ENCODE results near the gene RASA4B.
A peak's percentile ranks its signal among the peaks of the same experiment; 100 is the strongest.
"Not testable (repeated sequence)": the region's sequence is repeated elsewhere in the genome, so short reads cannot be mapped to it uniquely, and the experiment has no call there.

RASA4B gene

DNA sequence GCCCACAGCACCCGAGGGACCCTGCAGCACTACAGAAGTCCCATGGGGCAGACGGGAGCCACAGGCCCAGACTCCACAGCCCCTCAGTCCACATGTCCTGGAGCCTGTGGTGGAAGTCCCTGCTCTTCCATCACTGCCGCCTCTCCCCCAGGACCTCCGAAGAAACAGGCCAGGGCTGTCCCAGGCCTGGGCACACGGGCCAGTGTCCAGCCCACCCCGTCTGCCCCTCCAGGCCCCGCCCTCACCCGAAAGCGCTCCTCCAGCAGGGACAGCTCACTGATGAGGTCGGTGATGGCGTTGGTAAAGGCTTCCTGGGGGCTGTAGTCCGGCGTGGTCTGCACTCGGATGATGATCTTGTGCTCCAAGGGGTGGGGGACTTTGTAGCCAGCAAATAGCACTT lies 43.5 kb downstream of the RASA4B start:
- not testable (repeated sequence) for DNase-seq (ENCODE audit: low spot score)

- no peak for DNase-seq (ENCODE audit: low spot score)
Observed at GRCh38 chr7:102473271-102473991, 44.1 kb downstream of the RASA4B start.

DNA sequence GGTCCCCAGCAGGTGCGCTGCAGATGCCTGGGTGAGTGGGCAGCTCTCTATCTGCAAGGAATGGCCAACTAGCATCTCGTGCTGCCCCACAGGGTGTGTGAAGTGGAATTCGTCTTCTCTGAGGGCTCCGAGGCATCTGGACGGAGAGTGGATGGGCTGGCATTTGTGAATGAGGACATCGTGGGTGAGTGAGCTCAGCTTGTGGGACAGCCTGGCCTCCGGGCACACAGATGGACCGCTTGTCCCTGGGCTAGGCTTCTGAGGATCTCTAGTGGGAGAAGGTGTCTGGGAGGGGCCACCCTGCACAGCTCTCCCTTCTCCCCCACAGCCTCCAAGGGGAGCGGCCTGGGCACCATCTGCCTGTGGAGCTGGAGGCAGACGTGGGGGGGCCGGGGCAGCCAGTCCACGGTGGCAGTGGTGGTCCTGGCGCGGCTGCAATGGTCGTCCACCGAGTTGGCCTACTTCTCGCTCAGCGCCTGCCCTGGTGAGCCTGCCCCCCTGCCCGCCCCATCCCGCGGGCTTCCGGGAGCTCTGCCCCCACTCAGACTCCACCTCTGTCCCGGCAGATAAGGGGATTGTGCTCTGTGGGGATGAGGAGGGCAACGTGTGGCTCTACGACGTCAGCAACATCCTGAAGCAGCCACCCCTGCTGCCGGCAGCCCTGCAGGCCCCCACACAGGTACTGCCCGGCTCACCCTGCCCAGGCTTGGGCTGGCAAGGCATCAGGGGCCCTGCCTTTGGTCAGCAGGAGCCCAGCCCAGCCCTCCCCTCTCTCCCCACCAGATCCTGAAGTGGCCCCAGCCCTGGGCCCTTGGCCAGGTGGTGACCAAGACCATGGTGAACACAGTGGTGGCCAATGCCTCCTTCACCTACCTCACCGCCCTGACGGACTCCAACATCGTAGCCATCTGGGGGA lies 45.2 kb downstream of the RASA4B start:
- DNase-seq (ENCODE audit: low spot score): no peak

- no peak for DNase-seq (ENCODE audit: low spot score)
Observed at GRCh38 chr7:102471791-102472125, 45.8 kb downstream of the RASA4B start.

GRCh38 chr7:102469972-102470825 lies 47.4 kb downstream of the RASA4B start:
- no peak for DNase-seq (ENCODE audit: low spot score)

GRCh38 chr7:102469351-102469971 lies 48.1 kb downstream of the RASA4B start:
- DNase-seq (ENCODE audit: low spot score): no peak

DNA sequence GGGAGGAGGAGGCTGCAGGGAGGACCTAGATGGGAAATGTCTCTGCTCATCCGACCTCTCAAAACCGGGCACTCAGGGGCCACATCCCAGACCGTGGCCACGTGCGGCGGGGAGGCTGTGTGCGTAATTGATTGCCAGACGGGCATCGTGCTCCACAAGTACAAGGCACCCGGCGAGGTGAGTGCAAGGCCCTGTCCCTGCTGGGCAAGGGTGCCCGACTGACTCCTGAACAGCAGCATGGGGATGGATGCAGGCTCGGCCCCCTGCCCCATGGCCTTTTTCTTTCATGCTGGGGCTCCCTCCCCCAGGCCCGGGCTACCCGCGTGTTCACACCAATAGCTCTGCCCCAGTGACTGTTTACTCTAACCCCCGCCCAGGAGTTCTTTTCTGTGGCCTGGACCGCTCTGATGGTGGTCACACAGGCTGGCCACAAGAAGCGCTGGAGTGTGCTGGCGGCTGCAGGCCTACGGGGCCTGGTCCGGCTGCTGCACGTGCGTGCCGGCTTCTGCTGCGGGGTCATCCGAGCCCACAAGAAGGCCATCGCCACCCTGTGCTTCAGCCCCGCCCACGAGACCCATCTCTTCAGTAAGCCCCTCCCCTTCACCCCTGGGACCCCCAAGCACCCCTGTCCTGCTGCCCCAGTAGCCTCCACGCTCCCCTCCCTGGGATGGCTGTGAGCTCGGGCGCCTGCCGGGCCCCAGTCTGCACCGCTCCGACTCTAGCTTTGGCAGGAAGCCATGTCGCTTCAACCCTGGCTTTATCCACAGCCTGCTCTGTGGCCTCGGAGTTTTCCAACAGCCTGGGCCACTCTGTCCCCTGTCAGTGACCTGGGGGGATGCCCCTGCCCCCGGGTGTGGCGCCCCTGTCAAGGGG lies 48.9 kb downstream of the RASA4B start:
- no peak for DNase-seq (ENCODE audit: low spot score)

DNA sequence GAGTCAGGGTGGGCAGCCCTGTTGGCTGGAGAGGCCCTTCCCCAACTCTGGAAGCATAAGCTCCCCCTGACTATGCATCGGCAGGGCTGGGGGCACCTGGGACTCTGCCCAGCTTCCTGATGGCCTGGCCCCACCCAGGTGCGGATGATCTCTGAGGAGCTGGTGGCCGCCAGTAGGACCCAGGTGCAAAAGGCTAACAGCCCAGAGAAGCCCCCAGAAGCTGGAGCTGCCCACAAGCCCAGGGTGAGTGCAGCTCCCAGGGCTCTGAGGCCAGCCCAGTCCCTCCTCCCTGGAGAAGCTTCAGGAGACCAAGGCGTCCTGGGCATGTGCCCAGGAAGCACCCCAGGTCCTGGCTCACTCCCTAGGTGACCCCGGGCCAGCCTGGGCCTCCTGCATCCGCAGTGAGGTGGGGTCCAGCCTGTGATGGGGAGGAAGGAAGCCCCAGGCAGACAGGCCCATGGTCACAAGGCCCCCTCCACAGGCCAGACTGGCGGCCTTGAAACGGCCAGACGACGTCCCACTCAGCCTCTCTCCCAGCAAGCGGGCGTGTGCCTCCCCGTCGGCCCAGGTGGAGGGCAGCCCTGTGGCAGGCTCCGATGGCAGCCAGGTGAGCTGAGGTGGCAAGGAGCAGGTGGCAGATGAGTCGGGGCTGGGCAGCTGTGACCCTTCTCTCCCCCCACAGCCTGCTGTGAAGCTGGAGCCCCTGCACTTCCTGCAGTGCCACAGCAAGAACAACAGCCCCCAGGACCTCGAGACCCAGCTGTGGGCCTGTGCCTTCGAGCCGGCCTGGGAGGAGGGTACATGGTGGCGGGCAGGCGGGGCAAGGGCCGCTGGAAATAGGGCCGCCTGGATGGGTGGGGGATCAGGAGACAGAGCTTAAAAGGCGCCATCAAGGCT lies 49.7 kb downstream of the RASA4B start:
- no peak for DNase-seq (ENCODE audit: low spot score)

GRCh38 chr7:102466097-102466496 lies 51.5 kb downstream of the RASA4B start:
- no peak for DNase-seq (ENCODE audit: low spot score)

- peak; percentile 92 for DNase-seq (ENCODE audit: low spot score)
Observed at GRCh38 chr7:102464577-102465280, 52.8 kb downstream of the RASA4B start, which contains the start of the genes ALKBH4 and LRWD1. Gene ALKBH4 (minus strand): TSS chr7:102464863. CDS start chr7:102464836, 27 bp downstream. Gene LRWD1 (plus strand): TSS chr7:102464984. CDS start chr7:102465081, 97 bp downstream.

DNA sequence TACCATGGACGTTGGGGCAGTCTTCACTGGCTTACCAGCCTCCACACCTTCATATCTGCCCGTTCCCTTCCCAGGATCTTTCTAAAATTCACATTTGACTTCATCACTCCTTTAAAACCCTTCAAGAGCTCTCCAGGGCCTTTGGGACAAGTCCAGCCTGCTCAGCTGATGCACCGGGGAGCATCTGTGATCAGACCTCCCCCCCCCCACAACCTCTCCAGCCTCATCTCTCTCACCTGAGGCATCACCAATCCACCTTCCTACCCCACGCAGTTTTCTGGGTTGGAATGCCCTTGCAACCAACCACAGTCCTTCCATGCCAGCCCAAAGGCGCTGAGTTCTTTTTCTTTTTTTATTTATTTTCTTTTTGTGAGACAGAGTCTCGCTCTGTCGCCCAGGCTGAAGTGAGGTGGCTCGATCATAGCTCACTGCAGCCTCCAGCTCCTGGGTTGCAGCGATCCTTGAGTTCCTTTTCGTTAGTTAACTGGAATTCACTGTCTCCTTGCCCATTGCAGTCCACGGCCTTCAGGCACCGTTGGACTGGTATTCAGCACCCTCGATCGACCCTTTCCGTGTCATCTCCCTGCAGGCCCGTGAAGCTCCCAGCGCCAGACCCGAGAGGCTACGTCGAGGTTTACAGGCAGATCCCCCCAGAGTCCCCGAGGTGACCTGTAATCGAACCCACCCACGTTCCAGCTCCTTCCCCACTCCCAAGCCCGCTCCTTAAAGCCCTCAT lies 53.6 kb downstream of the RASA4B start:
- peak; percentile 52 for DNase-seq (ENCODE audit: low spot score)

DNA sequence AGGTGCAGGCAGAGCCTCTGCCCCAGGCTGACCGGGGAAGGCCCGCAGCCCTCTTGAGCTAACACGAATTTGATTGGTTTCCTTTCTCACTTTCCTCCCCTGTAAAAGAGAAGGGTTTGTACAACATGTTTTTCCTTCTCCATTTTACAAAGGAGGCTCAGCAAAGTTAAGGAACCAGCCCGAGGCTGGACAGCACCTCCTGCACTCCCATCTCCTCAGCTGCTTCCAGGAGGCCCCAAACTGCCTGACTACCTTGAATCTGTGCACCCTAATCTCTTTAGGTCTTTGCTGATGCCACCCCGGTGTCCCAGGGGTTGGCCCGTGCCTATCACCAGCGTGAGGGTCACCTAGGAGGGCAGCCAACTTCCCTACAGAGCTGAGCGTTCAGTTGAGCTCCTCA lies 57.1 kb downstream of the RASA4B start:
- no peak for DNase-seq (ENCODE audit: low spot score)

DNA sequence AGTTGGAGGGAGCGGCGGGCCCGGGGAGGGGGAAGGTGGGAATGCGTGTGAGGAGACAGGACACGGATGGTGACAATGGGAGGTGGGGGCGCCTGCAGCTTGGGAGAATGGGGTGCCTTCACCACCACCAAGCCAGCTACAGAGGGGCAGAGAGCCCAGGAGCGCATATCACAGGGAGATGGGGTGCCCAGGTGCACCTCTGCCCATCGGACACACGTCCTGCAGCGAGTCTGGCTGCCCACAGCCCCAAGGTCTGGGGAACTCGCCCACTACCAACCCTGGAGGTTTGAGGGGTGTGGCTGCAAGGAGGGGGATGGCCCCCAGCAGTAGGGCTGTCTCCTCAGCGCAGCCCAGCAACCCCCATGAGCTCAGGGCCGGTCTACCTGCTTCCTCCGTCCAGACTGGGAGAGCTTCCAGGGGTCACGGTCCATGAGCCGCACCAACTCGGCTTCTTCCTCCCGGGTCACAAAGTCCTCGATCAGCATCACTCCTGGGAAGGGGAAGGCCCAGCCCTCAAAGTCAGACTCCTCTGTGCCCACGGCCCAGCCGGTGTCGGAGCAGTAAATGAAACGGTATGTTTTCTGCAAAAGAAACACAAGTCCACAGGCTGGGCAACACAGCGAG lies 58.2 kb downstream of the RASA4B start:
- DNase-seq (ENCODE audit: low spot score): no peak

DNA sequence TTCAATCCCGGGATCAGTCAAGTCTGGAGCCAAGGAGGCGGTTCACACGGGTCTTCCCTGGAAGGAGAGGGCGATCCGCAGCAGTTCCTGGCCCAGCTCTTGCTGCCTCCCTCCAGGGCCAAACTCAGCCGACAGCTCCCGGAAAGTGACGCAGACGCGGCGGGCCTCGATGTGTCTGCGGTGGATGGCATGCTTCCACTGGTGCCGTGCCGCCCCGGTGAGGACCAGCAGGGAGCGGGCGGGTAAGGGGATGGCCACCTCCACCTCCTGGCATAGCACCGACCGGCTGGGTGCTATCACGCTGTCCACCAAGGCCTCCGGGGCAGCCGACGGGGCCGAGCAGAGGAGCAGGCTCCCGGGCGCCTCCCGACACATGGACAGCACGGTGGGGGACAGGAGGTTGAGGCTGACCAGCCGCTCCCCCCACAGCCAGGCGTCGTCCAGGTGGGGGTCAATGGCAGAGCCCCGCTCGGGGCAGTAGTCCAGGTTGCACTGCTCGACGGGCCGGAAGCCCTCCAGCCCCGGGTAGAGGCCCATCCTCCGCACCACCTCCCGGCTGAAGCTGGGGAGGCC lies 60.1 kb downstream of the RASA4B start:
- no peak for DNase-seq (ENCODE audit: low spot score)

DNA sequence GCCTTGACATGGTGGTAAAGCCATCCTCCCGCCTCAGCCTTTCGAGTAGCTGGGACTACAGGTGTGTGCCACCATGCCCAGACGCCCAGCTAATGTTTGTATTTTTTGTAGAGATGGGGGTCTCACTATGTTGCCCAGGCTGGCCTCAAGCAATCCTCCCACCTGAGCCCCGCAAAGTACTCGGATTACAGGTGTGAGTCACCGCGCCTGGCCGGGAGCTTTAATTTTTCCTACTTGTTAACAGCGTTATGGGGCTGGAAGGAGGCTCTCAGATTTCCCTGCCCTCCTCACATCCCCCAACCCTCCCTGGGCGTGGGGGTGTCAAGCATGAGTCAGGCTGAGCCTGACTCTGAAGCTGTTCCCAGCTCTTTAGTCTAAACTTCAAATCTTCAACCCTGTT lies 61.2 kb downstream of the RASA4B start:
- no peak for DNase-seq (ENCODE audit: low spot score)

DNA sequence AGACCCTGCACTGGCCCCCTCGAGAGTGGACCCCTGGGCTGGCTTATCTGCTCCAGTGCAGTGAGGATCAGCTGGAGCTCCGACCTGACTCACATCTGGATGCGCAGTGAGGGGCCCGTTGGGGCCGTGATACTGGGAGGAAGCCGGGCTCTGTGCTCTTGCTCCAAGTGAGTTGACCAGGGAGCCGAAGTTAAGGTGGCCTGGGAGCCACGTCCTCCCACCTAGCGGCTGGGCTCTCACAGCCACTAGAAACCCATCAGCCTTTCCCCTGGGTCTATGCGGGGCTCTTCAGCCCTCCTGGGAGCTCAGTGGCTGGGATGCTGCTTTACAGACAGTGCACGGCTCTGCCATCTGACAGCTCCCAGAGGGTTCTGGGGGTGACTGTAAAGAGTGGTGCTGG lies 62.0 kb downstream of the RASA4B start:
- no peak for DNase-seq (ENCODE audit: low spot score)

GRCh38 chr7:102454932-102455331 lies 62.6 kb downstream of the RASA4B start:
- DNase-seq (ENCODE audit: low spot score): not testable (repeated sequence)

DNA sequence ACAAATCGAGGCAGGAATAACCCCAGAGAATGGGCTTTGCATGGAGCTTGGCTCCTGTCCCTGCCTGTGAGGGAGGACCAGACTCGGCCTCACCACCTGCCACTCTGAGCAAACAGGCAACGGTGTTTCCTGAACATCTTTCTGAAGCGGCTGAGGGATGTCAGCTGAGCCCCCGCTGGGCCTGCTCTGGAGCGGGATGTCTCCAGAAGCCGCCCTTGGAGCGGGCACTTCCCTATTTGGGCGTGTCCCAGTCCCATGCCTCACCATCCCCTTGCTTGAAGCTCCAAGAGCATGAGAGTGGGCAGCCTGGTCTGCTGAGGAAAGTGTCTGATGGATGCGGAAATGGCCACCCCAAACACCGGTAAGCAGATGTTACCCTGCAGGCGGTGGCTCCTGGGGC lies 63.1 kb downstream of the RASA4B start:
- DNase-seq (ENCODE audit: low spot score): no peak
